H1 (cell line): ENCODE data around the gene HSP90B1. TPM values are rescaled to one million over a fixed set of nuclear protein-coding genes. Genes with fewer than 3 reads are reported as not detected.

Source experiments
- CTCF ChIA-PET: fragments of 300-600 bp; sonication (Branson Sonifier 250); formaldehyde crosslinking; loops from one replicate; lab custom pipeline; 2021; ENCODE audit not compliant: partially characterized antibody; lab: Charles Lee
- POLR2A ChIA-PET: fragments of 300-600 bp; sonication (Branson Sonifier 250); formaldehyde crosslinking; loops from one replicate; lab custom pipeline; 2021; ENCODE audit warnings: inconsistent platforms; ENCODE audit not compliant: partially characterized antibody; lab: Charles Lee
- DNase-seq, 2 experiments: peaks; one replicate each; pipeline versions ENCODE4 v3.0.0 to v3.0.0-alpha.2; 2010 to 2022; ENCODE audit warnings: low spot score in 2 of 2, low read depth in 1 of 2, mixed read lengths in 1 of 2
- FAIRE-seq: peaks from 2 replicates; lab custom pipeline; 2011; peaks lifted over from hg19 to GRCh38; lab: Jason Lieb, UNC
- H2AFZ ChIP-seq: 2 replicates; pipeline ENCODE4 v1.8.1; 2012; ENCODE audit warnings: low read length, inconsistent platforms
- H2AK5ac ChIP-seq: 2 replicates; pipeline ENCODE4 v1.6.1; 2013; ENCODE audit warnings: low read depth, low read length
- H2BK120ac ChIP-seq: replicated peaks from 2 replicates; pipeline ENCODE3; 2013; ENCODE audit warnings: low read depth, low read length, inconsistent platforms
- H2BK12ac ChIP-seq: 2 replicates; pipeline ENCODE4 v1.6.1; 2013; ENCODE audit warnings: low read depth, low read length
- H2BK15ac ChIP-seq: 2 replicates; pipeline ENCODE4 v1.6.1; 2013; ENCODE audit warnings: low read length
- H2BK20ac ChIP-seq: 2 replicates; pipeline ENCODE4 v1.6.1; 2013; ENCODE audit warnings: low read length
- H2BK5ac ChIP-seq: 2 replicates; pipeline ENCODE4 v1.6.1; 2013; ENCODE audit warnings: low read depth, low read length
- H3K14ac ChIP-seq: 2 replicates; pipeline ENCODE4 v1.6.1; 2013; ENCODE audit warnings: inconsistent platforms; ENCODE audit not compliant: insufficient read length
- H3K18ac ChIP-seq: 2 replicates; pipeline ENCODE4 v1.6.1; 2013; ENCODE audit warnings: low read length; ENCODE audit errors: extremely low read depth
- H3K23ac ChIP-seq: 2 replicates; pipeline ENCODE4 v1.6.1; 2013; ENCODE audit warnings: inconsistent platforms; ENCODE audit not compliant: insufficient read length
- H3K23me2 ChIP-seq: 2 replicates; pipeline ENCODE4 v1.6.1; 2013; ENCODE audit warnings: low read depth, low read length
- H3K27ac ChIP-seq: 2 replicates; pipeline ENCODE4 v1.6.1; 2011; ENCODE audit warnings: low read depth, low read length, inconsistent platforms
- H3K27me3 ChIP-seq, 4 experiments: replicated peaks in 1 of 4; 1 replicate in 1 of 4; 2 replicates in 3 of 4; pipeline versions ENCODE4 v1.6.1 to v1.8.1; 2011 to 2013; ENCODE audit warnings: low read length in 3 of 4, mild to moderate bottlenecking in 3 of 4, inconsistent platforms in 2 of 4, mixed read lengths in 2 of 4, moderate library complexity in 1 of 4; ENCODE audit not compliant: control insufficient read depth in 3 of 4, insufficient read depth in 3 of 4; ENCODE audit errors: extremely low read depth in 1 of 4
- H3K36me3 ChIP-seq, 4 experiments: 2 replicates each; pipeline versions ENCODE4 v1.6.1 to v1.8.1; 2011 to 2013; ENCODE audit warnings: mild to moderate bottlenecking in 4 of 4, low read length in 3 of 4, moderate library complexity in 2 of 4, control low read depth in 1 of 4, inconsistent platforms in 1 of 4; ENCODE audit not compliant: insufficient read depth in 4 of 4, control insufficient read depth in 2 of 4
- H3K4ac ChIP-seq: replicated peaks from 2 replicates; pipeline ENCODE3; 2013; ENCODE audit warnings: low read length, low read depth, mixed read lengths, inconsistent platforms; ENCODE audit not compliant: insufficient read length
- H3K4me1 ChIP-seq, 4 experiments: replicated peaks in 1 of 4; 1 replicate in 1 of 4; 2 replicates in 3 of 4; pipeline versions ENCODE4 v1.6.1 to v1.8.1; 2011 to 2013; ENCODE audit warnings: low read length in 3 of 4, inconsistent platforms in 2 of 4, mixed read lengths in 1 of 4; ENCODE audit not compliant: insufficient read depth in 4 of 4, control insufficient read depth in 3 of 4
- H3K4me2 ChIP-seq, 2 experiments: 2 replicates each; pipeline versions ENCODE4 v1.6.1 to v1.8.1; 2011 to 2013; ENCODE audit warnings: low read depth in 2 of 2, low read length in 2 of 2, control low read depth in 1 of 2, inconsistent platforms in 1 of 2, mild to moderate bottlenecking in 1 of 2; ENCODE audit not compliant: insufficient read depth in 1 of 2
- H3K4me3 ChIP-seq, 4 experiments: fragments of 200-600, 300-600 bp in 1 of 4; sonication (generic), shearing (Covaris generic), sonication (Bioruptor Twin) in 1 of 4; 2 replicates each; pipeline versions ENCODE4 v1.5.1 to v1.8.1; 2011 to 2016; ENCODE audit warnings: low read length in 4 of 4, low read depth in 3 of 4, control low read depth in 2 of 4, inconsistent platforms in 2 of 4, mild to moderate bottlenecking in 2 of 4, mixed read lengths in 1 of 4, moderate library complexity in 1 of 4; ENCODE audit not compliant: insufficient read depth in 2 of 4; ENCODE audit errors: extremely low read depth in 1 of 4
- H3K56ac ChIP-seq: replicated peaks from 2 replicates; pipeline ENCODE3; 2013; ENCODE audit warnings: low read depth, mild to moderate bottlenecking, mixed read lengths, low read length, inconsistent platforms; ENCODE audit not compliant: insufficient read length
- H3K79me1 ChIP-seq: 2 replicates; pipeline ENCODE4 v1.6.1; 2013; ENCODE audit warnings: low read depth, low read length, control low read depth
- H3K79me2 ChIP-seq, 2 experiments: 2 replicates each; pipeline versions ENCODE4 v1.6.1 to v1.8.1; 2012 to 2013; ENCODE audit warnings: low read length in 2 of 2, mild to moderate bottlenecking in 2 of 2, inconsistent platforms in 1 of 2; ENCODE audit not compliant: insufficient read depth in 2 of 2, control insufficient read depth in 1 of 2
- H3K9ac ChIP-seq, 4 experiments: replicated peaks in 1 of 4; 1 replicate in 1 of 4; 2 replicates in 3 of 4; pipeline versions ENCODE4 v1.6.1 to v1.8.1; 2011 to 2013; ENCODE audit warnings: low read depth in 3 of 4, low read length in 3 of 4, control low read depth in 2 of 4, mild to moderate bottlenecking in 2 of 4, moderate library complexity in 2 of 4, inconsistent platforms in 1 of 4; ENCODE audit errors: extremely low read depth in 1 of 4
- H3K9me3 ChIP-seq, 2 experiments: 2 replicates each; pipeline versions ENCODE4 v1.6.1 to v1.8.1; 2012 to 2013; ENCODE audit warnings: mild to moderate bottlenecking in 2 of 2, moderate library complexity in 2 of 2, control low read depth in 1 of 2, inconsistent platforms in 1 of 2, low read depth in 1 of 2, low read length in 1 of 2, mixed read lengths in 1 of 2; ENCODE audit not compliant: insufficient read depth in 2 of 2
- H4K20me1 ChIP-seq, 2 experiments: replicated peaks in 1 of 2; 2 replicates each; pipeline versions ENCODE3 to v1.8.1; 2011 to 2013; ENCODE audit warnings: inconsistent platforms in 2 of 2, low read length in 2 of 2, mild to moderate bottlenecking in 1 of 2; ENCODE audit not compliant: insufficient read depth in 2 of 2, control insufficient read depth in 1 of 2
- H4K5ac ChIP-seq: 2 replicates; pipeline ENCODE4 v1.6.1; 2013; ENCODE audit warnings: low read length, low read depth, mixed read lengths, inconsistent platforms; ENCODE audit not compliant: insufficient read length
- H4K8ac ChIP-seq: 2 replicates; pipeline ENCODE4 v1.8.0; 2013; ENCODE audit warnings: mild to moderate bottlenecking, moderate library complexity, low read length, inconsistent platforms; ENCODE audit not compliant: insufficient read depth; ENCODE audit errors: extremely low read depth
- H4K91ac ChIP-seq: replicated peaks from 2 replicates; pipeline ENCODE3; 2013; ENCODE audit warnings: low read length, mixed read lengths, inconsistent platforms; ENCODE audit not compliant: insufficient read length
- CHD1 ChIP-seq: IDR thresholded peaks from 2 replicates; pipeline ENCODE4 v1.6.1; 2012; ENCODE audit warnings: low read depth, low read length, improper control_type of control experiment
- CHD2 ChIP-seq: IDR thresholded peaks from 2 replicates; pipeline ENCODE4 v1.6.1; 2012; ENCODE audit warnings: low read length, improper control_type of control experiment
- TBP ChIP-seq: IDR thresholded peaks from 2 replicates; pipeline ENCODE4 v1.6.1; 2011; ENCODE audit warnings: low read depth, low read length, improper control_type of control experiment
- TCF12 ChIP-seq: IDR thresholded peaks from 2 replicates; pipeline ENCODE4 v1.6.1; 2011; ENCODE audit warnings: low read depth, mild to moderate bottlenecking, low read length
- ZNF274 ChIP-seq: IDR thresholded peaks from 2 replicates; pipeline ENCODE4 v1.7.0; 2012; ENCODE audit warnings: low read length, borderline replicate concordance; ENCODE audit errors: extremely low read depth
- WGBS, 2 experiments: shearing (Covaris generic) in 1 of 2; methylation state at CpG; one replicate each; pipeline versions ENCODE4 v1.1.6 to v1.1.7; 2013 to 2015; ENCODE audit warnings: low lambda C conversion rate in 2 of 2, mixed read lengths in 2 of 2, inconsistent platforms in 1 of 2, low coverage in 1 of 2, missing lambda C conversion rate in 1 of 2; ENCODE audit not compliant: insufficient replicate concordance in 2 of 2, insufficient coverage in 1 of 2, insufficient read length in 1 of 2; ENCODE audit errors: extremely low coverage in 1 of 2, missing lambda C conversion rate in 1 of 2; 5-methylcytosine and 5-hydroxymethylcytosine counted together
- polyA plus RNA-seq, 7 experiments: library from polyadenylated mRNA; depleted of rRNA in 3 of 7; stranded (reverse) in 5 of 7; unstranded in 2 of 7; fragments of >200 nt in 5 of 7; fragments of 200-250 nt in 2 of 7; gene quantifications; 1 replicate in 5 of 7; 2 replicates in 1 of 7; 4 replicates in 1 of 7; pipeline versions ENCODE4 v1.2.1 to v1.2.3, GENCODE V29; 2011 to 2013; ENCODE audit warnings: missing spikeins in 2 of 7, mixed read lengths in 2 of 7
- total RNA-seq: library from RNA; stranded (reverse); fragmentation: NEBNext Ultra II Directional; extraction: Animal tissue kit (Norgen Biotek cat#: 25700); gene quantifications from 2 replicates; pipeline ENCODE4 v1.2.1, GENCODE V29; 2021

The HSP90B1 gene
- total and polyA plus RNA-seq, 2 of the 8 experiments (the other 6 are each of a cell fraction or from before 2014, with no cell fraction given) = 161 to 847 TPM

DNA sequence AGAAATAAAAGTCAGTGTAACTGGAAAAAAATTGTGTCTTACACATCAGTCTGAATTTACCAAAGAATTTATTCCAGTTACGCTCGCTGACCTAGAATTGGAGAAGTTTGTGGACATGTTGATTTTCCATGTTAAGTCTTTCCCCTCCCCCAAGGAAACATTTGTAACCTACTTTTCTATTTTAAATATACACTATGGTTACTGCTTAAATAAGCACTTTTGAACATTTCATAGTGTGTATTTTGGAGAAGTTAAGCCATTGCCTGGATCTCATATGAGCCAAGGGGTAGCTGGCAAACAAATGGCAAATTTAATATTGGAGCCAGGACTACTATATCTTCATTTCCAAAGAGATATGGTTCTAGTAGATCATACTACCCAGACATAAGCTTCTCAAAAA, 46.3 kb upstream of the HSP90B1 start:
- ChIA-PET POLR2A (interaction anchor here (1.0 to 2.6 kb wide), 2 partner anchors 46 to 69 kb away, joined by 3 to 10 read pairs; partner anchors contain the start of gene HSP90B1), CTCF (interaction anchor here (0.7 to 2.1 kb wide), 18 partner anchors 9 to 225 kb away, joined by 3 to 9 read pairs (median 4); partner anchors contain the start of gene HSP90B1)
- H3K9me3 ChIP-seq = no peaks in the 10 kb centered on the region
- H3K4me2 ChIP-seq = no peak overlapping the region
- H2AFZ ChIP-seq = no peak overlapping the region
- no peaks in the 10 kb centered on the region for H3K79me2 ChIP-seq
- H2BK15ac ChIP-seq = no peak overlapping the region
- no peak overlapping the region for H4K91ac ChIP-seq
- FAIRE-seq (no peak), DNase-seq (no peak)
- H3K9ac ChIP-seq = no peak overlapping the region
- H3K56ac ChIP-seq = no peak overlapping the region
- no peak overlapping the region for H4K8ac ChIP-seq
- no peaks in the 10 kb centered on the region for H3K23me2 ChIP-seq
- no peak overlapping the region for H3K4ac ChIP-seq
- no peak overlapping the region for H2AK5ac ChIP-seq
- no peaks in the 10 kb centered on the region for H4K20me1 ChIP-seq
- H3K27me3 ChIP-seq = no peaks in the 10 kb centered on the region
- H3K27ac ChIP-seq = no peak overlapping the region
- no peak overlapping the region for H3K14ac ChIP-seq
- H3K23ac ChIP-seq = no peak overlapping the region
- no peak overlapping the region for H2BK120ac ChIP-seq
- no peak overlapping the region for H4K5ac ChIP-seq
- no peak for TF ChIP-seq CHD2
- TF ChIP-seq CHD1 = no peak
- TF ChIP-seq TBP = no peak
- no peak for TF ChIP-seq TCF12
- no peak for TF ChIP-seq ZNF274
- no peak overlapping the region for H3K18ac ChIP-seq
- no peaks in the 10 kb centered on the region for H3K36me3 ChIP-seq
- H3K4me3 ChIP-seq = no peak overlapping the region
- WGBS, 2 experiments = 91% methylated on average over 2 of the region's 2 CpGs; no CpG with 5 or more reads in 1 of the 2 experiments
- no peak overlapping the region for H2BK20ac ChIP-seq
- no peaks in the 10 kb centered on the region for H3K79me1 ChIP-seq
- no peak overlapping the region for H2BK12ac ChIP-seq
- no peaks in the 10 kb centered on the region for H3K4me1 ChIP-seq
- H2BK5ac ChIP-seq = no peak overlapping the region
